GM13976 (cell line): ENCODE measurements around the gene NFE2L3.
A peak's percentile ranks its signal among the peaks of the same experiment; 100 is the strongest.
"Not testable (repeated sequence)": the region's sequence is repeated elsewhere in the genome, so short reads cannot be mapped to it uniquely, and the experiment has no call there.

Source experiments
- DNase-seq: peaks from one replicate; pipeline ENCODE4 v3.0.0; 2012; ENCODE audit warnings: low spot score
- CTCF ChIP-seq: IDR thresholded peaks from 2 replicates; pipeline ENCODE4 v1.5.1; 2012; ENCODE audit warnings: borderline replicate concordance, mild to moderate bottlenecking; ENCODE audit not compliant: insufficient read depth; ENCODE audit errors: extremely low read depth, missing control alignments, control extremely low read depth
- in situ Hi-C: fragments of 300-500 bp; cut with MboI; formaldehyde crosslinking; loops from one replicate; pipeline ENCODE4 v1.12.0; 2022; ENCODE audit warnings: low sequenced_read_pairs, mixed read lengths, inconsistent platforms; ENCODE audit not compliant: unreplicated experiment

The NFE2L3 gene

GRCh38 chr7:26145238-26145637 is 6.8 kb upstream of the NFE2L3 start:
- DNase-seq = no peak
- no peak for TF ChIP-seq CTCF
- in situ Hi-C loops = no loop called here

- no peak for DNase-seq
These were observed 5.0 kb upstream of the NFE2L3 start for GRCh38 chr7:26147030-26147429.

GRCh38 chr7:26147646-26148306 is 4.2 kb upstream of the NFE2L3 start:
- DNase-seq, in situ Hi-C loops: not testable (repeated sequence)

More at GRCh38 chr7:26147030-26147429, 5.0 kb upstream of the NFE2L3 start:
- in situ Hi-C loops = no loop called here
- TF ChIP-seq CTCF = no peak

GRCh38 chr7:26148307-26148700 is 3.7 kb upstream of the NFE2L3 start:
- in situ Hi-C loops, DNase-seq: not testable (repeated sequence)

GRCh38 chr7:26149391-26149977 is 2.5 kb upstream of the NFE2L3 start:
- in situ Hi-C loops = no loop called here
- DNase-seq = no peak
- no peak for TF ChIP-seq CTCF

GRCh38 chr7:26151096-26151495 is 902 bp upstream of the NFE2L3 start:
- DNase-seq = no peak
- in situ Hi-C loops = no loop called here
- no peak for TF ChIP-seq CTCF

GRCh38 chr7:26151650-26151952 is 397 bp upstream of the NFE2L3 start:
- in situ Hi-C loops = no loop called here
- DNase-seq = no peak
- TF ChIP-seq CTCF = no peak

GRCh38 chr7:26152782-26153240 is 813 bp downstream of the NFE2L3 start:
- in situ Hi-C loops = not testable (repeated sequence)
- DNase-seq = peak; percentile 32
